ENCODE measurements around the gene HES7. TPM values are rescaled to one million over a fixed set of nuclear protein-coding genes. Genes with fewer than 3 reads are reported as not detected.

Gene HES7
- total and polyA plus RNA-seq, 9 of the 15 experiments (the other 6 are each of a cell fraction or from before 2014, with no cell fraction given) = 0.03 to 1.7 (median 0.14) TPM; not detected in 1

DNA sequence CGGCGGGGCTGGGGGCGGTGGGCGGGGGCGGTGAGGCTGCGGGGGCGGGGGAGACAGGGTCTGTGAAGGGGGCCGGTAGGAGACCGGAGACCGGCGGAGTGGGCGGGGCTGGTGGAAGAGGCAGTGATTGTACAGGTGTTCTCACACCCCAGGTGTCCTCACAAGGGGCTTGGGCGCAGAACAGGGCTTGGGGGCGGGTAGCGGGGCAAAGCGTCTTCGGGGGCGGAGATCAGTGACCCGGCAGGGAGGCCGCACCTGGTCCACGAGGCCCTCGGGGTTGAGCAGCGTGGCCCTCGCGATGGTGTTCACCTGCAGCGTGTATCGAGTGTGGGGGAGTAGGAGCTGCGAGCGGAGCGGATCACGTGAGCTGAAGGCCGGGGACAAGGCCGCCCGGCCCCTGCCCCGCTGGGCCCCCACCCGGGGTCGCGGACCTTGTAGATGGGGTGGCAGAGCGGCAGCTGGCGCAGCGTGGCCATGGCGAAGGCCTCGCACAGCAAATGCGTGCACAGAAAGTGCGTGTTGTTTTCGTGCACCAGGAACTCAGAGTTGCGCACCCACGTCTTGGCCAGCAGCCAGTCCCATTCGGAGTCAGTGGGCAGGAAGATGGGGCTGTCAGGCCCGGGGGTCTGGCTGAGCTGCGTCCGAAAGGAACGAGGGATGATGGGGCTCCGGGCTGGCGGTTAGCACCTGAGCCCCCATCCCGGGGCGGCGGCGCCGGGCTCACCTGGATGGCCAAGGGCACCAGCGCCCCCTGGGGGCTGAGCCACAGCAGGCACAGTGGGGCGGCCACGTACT lies 14.0 kb downstream of the HES7 start (continued):
- TF ChIP-seq, protein P1, sequence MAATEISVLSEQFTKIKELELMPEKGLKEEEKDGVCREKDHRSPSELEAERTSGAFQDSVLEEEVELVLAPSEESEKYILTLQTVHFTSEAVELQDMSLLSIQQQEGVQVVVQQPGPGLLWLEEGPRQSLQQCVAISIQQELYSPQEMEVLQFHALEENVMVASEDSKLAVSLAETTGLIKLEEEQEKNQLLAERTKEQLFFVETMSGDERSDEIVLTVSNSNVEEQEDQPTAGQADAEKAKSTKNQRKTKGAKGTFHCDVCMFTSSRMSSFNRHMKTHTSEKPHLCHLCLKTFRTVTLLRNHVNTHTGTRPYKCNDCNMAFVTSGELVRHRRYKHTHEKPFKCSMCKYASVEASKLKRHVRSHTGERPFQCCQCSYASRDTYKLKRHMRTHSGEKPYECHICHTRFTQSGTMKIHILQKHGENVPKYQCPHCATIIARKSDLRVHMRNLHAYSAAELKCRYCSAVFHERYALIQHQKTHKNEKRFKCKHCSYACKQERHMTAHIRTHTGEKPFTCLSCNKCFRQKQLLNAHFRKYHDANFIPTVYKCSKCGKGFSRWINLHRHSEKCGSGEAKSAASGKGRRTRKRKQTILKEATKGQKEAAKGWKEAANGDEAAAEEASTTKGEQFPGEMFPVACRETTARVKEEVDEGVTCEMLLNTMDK (IDR thresholded peaks at IDR 0.05; ENCODE audit: borderline replicate concordance, insufficient read depth, low read depth, low read length, poor library complexity, severe bottlenecking) = peak; percentile 81
- TF ChIP-seq RBFOX2 (IDR thresholded peaks at IDR 0.05; ENCODE audit: low read depth, low read length) (peak; percentile 35; the same call in 1 of the 2 replicates), NRF1 (conservative IDR thresholded peaks at IDR 0.05 in 1 of 2, IDR thresholded peaks at IDR 0.05 in 1 of 2) (0 out of 4 replicates have a peak, but pooled peaks of 1 of the 2 experiments have one; percentile 23), RB1 (IDR thresholded peaks at IDR 0.05; ENCODE audit: low read depth) (peak; percentile 68; the same call in 1 of the 2 replicates), CEBPG (CRISPR knock-in tag; IDR thresholded peaks at IDR 0.05) (0 out of 2 replicates have a peak, but pooled peaks have one; percentile 28), CEBPG (tag; conservative IDR thresholded peaks at IDR 0.05 in 1 of 2, IDR thresholded peaks at IDR 0.05 in 1 of 2) (no peak), RBBP5 (IDR thresholded peaks at IDR 0.05; ENCODE audit: borderline replicate concordance, insufficient read depth, low read length, poor library complexity, severe bottlenecking) (peak; percentile 53), POLR2G (IDR thresholded peaks at IDR 0.05; ENCODE audit: low read depth, low read length) (0 out of 2 replicates have a peak, but pooled peaks have one; percentile 29), EGR1 (conservative IDR thresholded peaks at IDR 0.05) (0 out of 2 replicates have a peak, but pooled peaks have one; percentile 8), ZFX (CRISPR knock-in tag; IDR thresholded peaks at IDR 0.05) (peak; percentile 49), ZKSCAN8 (CRISPR knock-in tag; IDR thresholded peaks at IDR 0.05) (no peak), MTA3 (IDR thresholded peaks at IDR 0.05; ENCODE audit: borderline replicate concordance) (peak; percentile 55; the same call in 1 of the 2 replicates), RBM22 (IDR thresholded peaks at IDR 0.05; ENCODE audit: low read depth, low read length, poor library complexity, severe bottlenecking) (no peak), RAD51 (IDR thresholded peaks at IDR 0.05; ENCODE audit: borderline replicate concordance, low read depth) (peak; percentile 40; the same call in 1 of the 2 replicates), SMAD4 (CRISPR knock-in tag; conservative IDR thresholded peaks at IDR 0.05) (peak; percentile 55; the same call in 1 of the 2 replicates), ZFPM2 (CRISPR knock-in tag; IDR thresholded peaks at IDR 0.05) (no peak), CC2D1A (IDR thresholded peaks at IDR 0.05) (0 out of 2 replicates have a peak, but pooled peaks have one; percentile 21)
- TF ChIP-seq, protein P2, sequence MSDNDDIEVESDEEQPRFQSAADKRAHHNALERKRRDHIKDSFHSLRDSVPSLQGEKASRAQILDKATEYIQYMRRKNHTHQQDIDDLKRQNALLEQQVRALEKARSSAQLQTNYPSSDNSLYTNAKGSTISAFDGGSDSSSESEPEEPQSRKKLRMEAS (CRISPR knock-in tag; IDR thresholded peaks at IDR 0.05) = 0 out of 2 replicates have a peak, but pooled peaks have one; percentile 24
- TF ChIP-seq, protein P3, sequence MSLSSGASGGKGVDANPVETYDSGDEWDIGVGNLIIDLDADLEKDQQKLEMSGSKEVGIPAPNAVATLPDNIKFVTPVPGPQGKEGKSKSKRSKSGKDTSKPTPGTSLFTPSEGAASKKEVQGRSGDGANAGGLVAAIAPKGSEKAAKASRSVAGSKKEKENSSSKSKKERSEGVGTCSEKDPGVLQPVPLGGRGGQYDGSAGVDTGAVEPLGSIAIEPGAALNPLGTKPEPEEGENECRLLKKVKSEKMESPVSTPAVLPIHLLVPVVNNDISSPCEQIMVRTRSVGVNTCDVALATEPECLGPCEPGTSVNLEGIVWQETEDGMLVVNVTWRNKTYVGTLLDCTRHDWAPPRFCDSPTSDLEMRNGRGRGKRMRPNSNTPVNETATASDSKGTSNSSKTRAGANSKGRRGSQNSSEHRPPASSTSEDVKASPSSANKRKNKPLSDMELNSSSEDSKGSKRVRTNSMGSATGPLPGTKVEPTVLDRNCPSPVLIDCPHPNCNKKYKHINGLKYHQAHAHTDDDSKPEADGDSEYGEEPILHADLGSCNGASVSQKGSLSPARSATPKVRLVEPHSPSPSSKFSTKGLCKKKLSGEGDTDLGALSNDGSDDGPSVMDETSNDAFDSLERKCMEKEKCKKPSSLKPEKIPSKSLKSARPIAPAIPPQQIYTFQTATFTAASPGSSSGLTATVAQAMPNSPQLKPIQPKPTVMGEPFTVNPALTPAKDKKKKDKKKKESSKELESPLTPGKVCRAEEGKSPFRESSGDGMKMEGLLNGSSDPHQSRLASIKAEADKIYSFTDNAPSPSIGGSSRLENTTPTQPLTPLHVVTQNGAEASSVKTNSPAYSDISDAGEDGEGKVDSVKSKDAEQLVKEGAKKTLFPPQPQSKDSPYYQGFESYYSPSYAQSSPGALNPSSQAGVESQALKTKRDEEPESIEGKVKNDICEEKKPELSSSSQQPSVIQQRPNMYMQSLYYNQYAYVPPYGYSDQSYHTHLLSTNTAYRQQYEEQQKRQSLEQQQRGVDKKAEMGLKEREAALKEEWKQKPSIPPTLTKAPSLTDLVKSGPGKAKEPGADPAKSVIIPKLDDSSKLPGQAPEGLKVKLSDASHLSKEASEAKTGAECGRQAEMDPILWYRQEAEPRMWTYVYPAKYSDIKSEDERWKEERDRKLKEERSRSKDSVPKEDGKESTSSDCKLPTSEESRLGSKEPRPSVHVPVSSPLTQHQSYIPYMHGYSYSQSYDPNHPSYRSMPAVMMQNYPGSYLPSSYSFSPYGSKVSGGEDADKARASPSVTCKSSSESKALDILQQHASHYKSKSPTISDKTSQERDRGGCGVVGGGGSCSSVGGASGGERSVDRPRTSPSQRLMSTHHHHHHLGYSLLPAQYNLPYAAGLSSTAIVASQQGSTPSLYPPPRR (CRISPR knock-in tag; IDR thresholded peaks at IDR 0.05; ENCODE audit: borderline replicate concordance) = no peak

Data from K562 (cell line).